Tongue (tissue), 2 donors: ENCODE results near the gene PTMS. TPM values are rescaled to one million over a fixed set of nuclear protein-coding genes. Genes with fewer than 3 reads are reported as not detected.

ENCODE experiments used
- DNase-seq: peaks from one replicate; pipeline ENCODE4 v3.0.0-alpha.2; 2015
- total RNA-seq: library from RNA; depleted of rRNA; stranded (reverse); fragments of >200 nt; gene quantifications from one replicate; pipeline ENCODE4 v1.2.3, GENCODE V29; 2014

PTMS gene
- total RNA-seq, 1 donor from 2014 or later: 102 TPM

GRCh38 chr12:6771509-6772330 is 5.6 kb downstream of the PTMS start:
- DNase-seq: no peak

- DNase-seq: no peak
These were observed 6.2 kb downstream of the PTMS start, which contains the start of gene LAG3 for GRCh38 chr12:6772331-6772695. TSS of gene LAG3 (plus strand) at chr12:6772520. CDS start at chr12:6772853, 333 bp downstream.

GRCh38 chr12:6772726-6773589 is 6.8 kb downstream of the PTMS start:
- DNase-seq: no peak

GRCh38 chr12:6773590-6774351 is 7.6 kb downstream of the PTMS start:
- no peak for DNase-seq

GRCh38 chr12:6774499-6775062 is 8.4 kb downstream of the PTMS start:
- DNase-seq: no peak

GRCh38 chr12:6775185-6776174 is 9.3 kb downstream of the PTMS start:
- DNase-seq: no peak

GRCh38 chr12:6777386-6777785 is 11.2 kb downstream of the PTMS start:
- no peak for DNase-seq

- DNase-seq: no peak
These were observed 12.0 kb downstream of the PTMS start for GRCh38 chr12:6778217-6778573.

- DNase-seq: peak; percentile 98
These were observed 12.7 kb downstream of the PTMS start for GRCh38 chr12:6778574-6779550.

GRCh38 chr12:6779708-6780432 is 13.7 kb downstream of the PTMS start:
- no peak for DNase-seq

- DNase-seq: no peak
These were observed 14.4 kb downstream of the PTMS start for GRCh38 chr12:6780573-6780972.

GRCh38 chr12:6782119-6782518 is 16.0 kb downstream of the PTMS start:
- no peak for DNase-seq

GRCh38 chr12:6782850-6783566 is 16.8 kb downstream of the PTMS start:
- no peak for DNase-seq

- no peak for DNase-seq
These were observed 17.7 kb downstream of the PTMS start for GRCh38 chr12:6783828-6784227.

- DNase-seq: no peak
These were observed 18.1 kb downstream of the PTMS start for GRCh38 chr12:6784296-6784695.

GRCh38 chr12:6784761-6785160 is 18.6 kb downstream of the PTMS start:
- DNase-seq: no peak

- DNase-seq: no peak
These were observed 20.4 kb downstream of the PTMS start for GRCh38 chr12:6786416-6787094.

GRCh38 chr12:6787309-6787708 is 21.1 kb downstream of the PTMS start:
- no peak for DNase-seq
